Muscle of arm (tissue), 14 donors: ENCODE data around the gene GPR6. TPM values are rescaled to one million over a fixed set of nuclear protein-coding genes. Genes with fewer than 3 reads are reported as not detected.

Experiments used
- DNase-seq: peaks from one replicate; pipeline ENCODE4 v3.0.0-alpha.2; 2013
- long read RNA-seq, 11 donors: transcript quantifications; one replicate each; lab custom pipeline, GENCODE V29; 2026
- polyA plus RNA-seq, 12 donors: library from polyadenylated mRNA; unstranded; fragments of 120-200 nt; gene quantifications; one replicate each; pipeline ENCODE4 v1.2.1, GENCODE V29; 2013; ENCODE audit not compliant: insufficient read length in 12 of 12

Gene GPR6
- not detected for polyA plus RNA-seq
- long read RNA-seq, donor 1: 0 reads
- long read RNA-seq, donor 2: 0 reads
- long read RNA-seq, donor 3: 0 reads
- long read RNA-seq, donor 4: 0 reads
- long read RNA-seq, donor 5: 0 reads
- long read RNA-seq, donor 6: 0 reads
- long read RNA-seq, donor 7: 0 reads
- long read RNA-seq, donor 8: 0 reads
- long read RNA-seq, donor 9: 0 reads
- long read RNA-seq, donor 10: 0 reads
- long read RNA-seq, donor 11: 0 reads

DNA sequence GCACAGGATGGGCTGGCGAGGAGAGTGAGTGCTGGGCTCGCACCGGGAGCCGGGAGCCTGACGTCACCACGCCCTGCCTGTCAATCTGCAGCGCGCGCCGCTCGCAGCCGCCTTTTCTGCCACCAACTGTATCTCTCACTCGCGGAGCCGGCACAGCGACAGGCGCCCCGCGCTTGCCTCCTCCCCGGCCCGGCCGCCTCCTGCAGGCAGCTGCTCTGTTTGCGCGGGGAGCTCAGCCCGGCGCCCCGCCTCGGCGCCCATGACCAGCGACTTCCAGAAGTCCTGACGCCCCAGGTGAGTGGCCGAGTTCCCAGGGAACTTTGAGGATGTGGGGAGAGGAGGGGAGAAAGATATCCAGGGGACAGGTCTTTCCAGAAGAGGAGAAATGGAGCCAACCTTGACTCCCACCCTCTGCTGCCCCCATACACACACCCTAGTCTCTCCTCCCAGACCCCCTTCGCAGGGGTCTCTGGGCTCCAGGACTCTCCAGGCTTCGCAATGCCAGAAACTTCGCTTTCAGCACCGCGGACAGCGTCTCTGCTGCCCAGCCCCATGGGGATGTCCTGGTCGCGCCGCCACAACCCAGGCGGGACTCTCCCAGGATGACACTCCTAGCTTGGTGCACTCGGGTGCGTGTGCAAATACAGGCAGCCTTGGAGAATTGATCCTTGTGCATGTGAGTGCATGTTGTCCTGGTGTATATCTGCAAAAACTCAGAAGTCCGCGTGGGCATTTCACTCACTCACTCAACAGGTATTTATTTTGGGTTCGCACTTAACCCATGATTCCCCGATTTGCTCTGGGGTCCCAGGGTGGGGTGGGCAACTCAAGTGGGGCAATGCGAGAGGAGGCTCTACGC lies at the start of gene GPR6:
Gene GPR6, plus strand, starts transcription at position 138 of the 859 bp plus-strand sequence. CDS start 802 bp downstream, outside the sequence.
- peak; percentile 58 for DNase-seq

DNA sequence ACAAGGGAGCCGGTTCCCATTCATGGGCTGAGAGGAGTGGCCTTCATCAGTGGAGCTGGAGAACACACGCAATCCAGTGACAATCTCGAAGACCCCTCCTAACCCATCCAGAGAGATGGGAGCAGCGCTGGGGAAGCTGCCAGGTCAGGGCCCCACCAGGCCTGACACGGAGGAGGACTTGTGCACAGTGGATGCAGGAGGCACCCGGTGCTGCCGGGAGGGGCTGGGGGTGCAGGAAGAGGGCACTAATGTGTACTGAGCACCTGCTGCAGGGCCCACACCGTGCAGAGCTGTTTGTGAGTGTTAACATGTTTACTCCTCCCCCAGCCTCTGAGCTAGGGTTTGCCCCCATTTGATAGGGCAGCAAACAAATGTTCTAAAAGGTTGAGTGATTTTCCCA lies 43.8 kb upstream of the GPR6 start:
- DNase-seq: no peak

- no peak for DNase-seq
Measured at GRCh38 chr6:109939654-109940053, 38.5 kb upstream of the GPR6 start.

DNA sequence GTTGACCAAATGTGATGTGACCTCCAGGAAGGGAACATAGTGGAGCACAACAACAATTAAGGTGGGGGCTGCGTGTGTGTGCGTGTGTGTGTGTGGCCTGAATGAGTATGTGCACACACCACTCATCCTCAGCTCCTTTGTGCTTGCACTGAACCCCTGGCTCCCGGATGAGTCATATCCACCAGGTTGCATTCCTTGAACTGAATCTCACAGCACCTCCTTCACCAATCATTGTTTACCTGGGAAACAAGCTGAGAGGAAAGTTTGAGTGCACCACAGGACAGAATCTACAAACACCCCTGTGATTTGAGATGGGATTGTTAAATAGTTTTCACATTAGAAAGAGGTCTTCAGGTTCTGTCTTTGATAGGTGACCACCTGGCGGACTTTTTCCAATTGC lies 33.7 kb upstream of the GPR6 start:
- no peak for DNase-seq

GRCh38 chr6:109945091-109945490 lies 33.0 kb upstream of the GPR6 start:
- DNase-seq: no peak

GRCh38 chr6:109946979-109947378 lies 31.1 kb upstream of the GPR6 start:
- DNase-seq: no peak

DNA sequence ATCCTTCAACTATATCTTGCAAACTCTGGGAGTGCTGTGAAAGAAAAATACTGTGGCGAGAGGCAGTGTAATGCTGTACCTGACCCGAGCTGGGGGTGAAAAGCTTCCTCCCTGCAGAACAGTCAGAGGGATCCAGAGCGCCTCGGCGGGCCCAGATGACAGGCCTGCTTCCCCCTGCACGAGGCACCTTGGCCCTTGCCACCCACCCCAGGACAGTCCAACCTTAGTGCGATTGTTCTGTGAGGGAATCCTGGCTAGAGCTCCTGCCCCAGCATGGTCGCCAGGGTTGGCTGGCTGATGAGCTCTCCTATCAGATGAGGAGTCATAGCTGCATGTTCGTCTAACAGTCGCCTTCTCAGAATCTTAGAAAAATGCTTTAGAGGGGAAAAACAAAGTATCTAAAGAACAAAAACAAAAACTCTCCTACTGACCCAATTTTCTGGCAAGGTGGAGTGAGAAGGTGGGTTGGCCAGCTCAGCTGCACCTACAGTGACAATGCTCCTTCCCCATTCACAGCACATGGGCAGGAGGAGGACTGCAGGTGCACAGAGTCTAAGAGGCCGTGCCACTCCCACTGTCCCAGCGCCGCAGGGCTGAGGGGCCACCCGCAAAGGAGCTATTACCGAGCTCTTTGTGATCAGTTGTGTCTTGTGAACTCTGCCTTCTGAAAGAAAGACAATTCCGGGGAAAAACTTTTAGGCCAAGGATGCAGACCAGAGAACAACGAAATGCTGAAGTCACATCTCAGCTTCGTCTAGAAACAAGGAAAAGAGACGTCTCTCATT lies 28.6 kb upstream of the GPR6 start:
- DNase-seq: no peak

DNA sequence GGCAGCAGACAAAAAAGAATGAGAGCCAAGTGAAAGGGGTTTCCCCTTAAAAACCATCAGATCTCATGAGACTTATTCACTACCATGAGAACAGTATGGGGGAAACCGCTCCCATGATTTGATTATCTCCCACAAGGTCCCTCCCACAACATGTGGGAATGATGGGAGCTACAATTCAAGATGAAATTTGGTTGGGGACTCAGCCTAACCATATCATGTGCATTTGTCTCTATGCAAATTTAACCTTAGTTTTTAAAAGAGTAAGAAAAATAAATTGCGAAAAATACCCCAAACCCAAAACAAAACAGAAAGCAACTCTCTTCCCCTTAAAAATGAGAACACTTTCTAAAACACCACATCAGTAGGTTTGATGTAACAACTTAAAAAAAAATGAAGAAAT lies 22.6 kb upstream of the GPR6 start:
- no peak for DNase-seq

- no peak for DNase-seq
Measured at GRCh38 chr6:109958626-109959025, 19.5 kb upstream of the GPR6 start.

GRCh38 chr6:109961611-109962041 lies 16.5 kb upstream of the GPR6 start:
- no peak for DNase-seq

DNA sequence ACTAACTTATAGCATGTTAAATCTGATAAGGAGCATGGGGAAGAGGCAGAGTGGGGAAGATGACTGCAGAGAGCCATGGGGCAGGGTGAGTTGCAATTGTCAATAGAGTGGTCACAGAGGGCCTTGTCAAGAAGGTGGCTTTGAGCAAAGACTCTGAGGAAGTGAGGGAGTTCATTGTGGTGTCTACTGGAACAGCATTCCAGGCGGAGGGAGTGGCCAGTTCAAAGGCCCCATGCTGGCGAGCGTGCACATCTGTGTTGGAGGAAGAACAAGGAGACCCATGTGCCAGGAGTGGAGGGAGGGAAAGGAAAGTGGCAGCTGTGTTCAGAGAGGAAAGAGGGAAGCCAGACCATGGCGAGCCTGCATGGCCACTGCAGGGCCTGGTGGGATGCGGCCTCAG lies 15.8 kb upstream of the GPR6 start:
- DNase-seq: no peak

- no peak for DNase-seq
Measured at GRCh38 chr6:109963598-109964170, 14.4 kb upstream of the GPR6 start.

GRCh38 chr6:109964949-109965348 lies 13.2 kb upstream of the GPR6 start:
- no peak for DNase-seq

- no peak for DNase-seq
Measured at GRCh38 chr6:109966299-109966698, 11.8 kb upstream of the GPR6 start.

DNA sequence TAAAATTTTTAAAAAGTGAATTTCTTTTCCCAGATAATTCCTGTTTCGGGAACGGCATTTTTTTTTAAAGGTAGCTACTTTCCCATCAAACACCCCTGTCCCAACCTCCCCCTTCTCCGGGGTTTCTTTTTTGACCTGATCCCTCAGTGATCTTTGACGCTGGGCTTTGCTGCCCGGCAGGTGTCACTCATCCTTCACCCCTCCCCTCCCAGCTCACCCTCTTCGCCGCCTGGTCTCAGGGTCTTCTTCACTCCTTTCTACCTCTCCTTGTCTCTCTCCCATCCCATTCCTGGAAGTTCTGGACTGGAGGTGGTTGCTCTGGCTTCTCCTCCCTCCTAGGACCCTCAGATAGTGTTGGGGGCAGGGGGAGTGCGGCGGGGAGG lies 329 bp upstream of the GPR6 start:
- DNase-seq: no peak

DNA sequence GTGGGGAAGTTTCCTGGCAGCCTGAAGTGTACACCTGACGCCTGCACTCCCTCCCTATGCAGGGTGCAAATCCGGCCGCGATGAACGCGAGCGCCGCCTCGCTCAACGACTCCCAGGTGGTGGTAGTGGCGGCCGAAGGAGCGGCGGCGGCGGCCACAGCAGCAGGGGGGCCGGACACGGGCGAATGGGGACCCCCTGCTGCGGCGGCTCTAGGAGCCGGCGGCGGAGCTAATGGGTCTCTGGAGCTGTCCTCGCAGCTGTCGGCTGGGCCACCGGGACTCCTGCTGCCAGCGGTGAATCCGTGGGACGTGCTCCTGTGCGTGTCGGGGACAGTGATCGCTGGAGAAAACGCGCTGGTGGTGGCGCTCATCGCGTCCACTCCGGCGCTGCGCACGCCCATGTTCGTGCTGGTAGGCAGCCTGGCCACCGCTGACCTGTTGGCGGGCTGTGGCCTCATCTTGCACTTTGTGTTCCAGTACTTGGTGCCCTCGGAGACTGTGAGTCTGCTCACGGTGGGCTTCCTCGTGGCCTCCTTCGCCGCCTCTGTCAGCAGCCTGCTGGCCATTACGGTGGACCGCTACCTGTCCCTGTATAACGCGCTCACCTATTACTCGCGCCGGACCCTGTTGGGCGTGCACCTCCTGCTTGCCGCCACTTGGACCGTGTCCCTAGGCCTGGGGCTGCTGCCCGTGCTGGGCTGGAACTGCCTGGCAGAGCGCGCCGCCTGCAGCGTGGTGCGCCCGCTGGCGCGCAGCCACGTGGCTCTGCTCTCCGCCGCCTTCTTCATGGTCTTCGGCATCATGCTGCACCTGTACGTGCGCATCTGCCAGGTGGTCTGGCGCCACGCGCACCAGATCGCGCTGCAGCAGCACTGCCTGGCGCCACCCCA lies 1.2 kb downstream of the GPR6 start:
- no peak for DNase-seq

DNA sequence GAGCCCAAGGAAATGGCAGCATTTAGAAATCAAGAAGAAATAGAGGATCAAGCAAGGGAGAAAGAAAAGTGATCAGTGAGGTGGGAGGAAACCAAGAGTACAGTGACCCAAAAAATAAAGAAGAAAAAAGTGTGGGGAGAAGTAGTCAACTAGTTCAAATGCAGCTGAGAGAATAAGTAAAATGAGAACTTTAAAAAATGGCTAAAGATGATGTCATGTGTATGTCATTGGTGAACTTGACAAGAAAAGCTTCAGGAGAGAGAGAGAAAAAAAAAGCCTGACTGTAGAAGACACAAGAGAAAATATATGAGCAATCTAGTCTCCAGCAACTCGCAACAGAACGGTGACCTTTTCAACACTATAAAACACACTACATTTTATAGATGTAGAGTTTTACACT lies 6.3 kb downstream of the GPR6 start:
- DNase-seq: no peak

DNA sequence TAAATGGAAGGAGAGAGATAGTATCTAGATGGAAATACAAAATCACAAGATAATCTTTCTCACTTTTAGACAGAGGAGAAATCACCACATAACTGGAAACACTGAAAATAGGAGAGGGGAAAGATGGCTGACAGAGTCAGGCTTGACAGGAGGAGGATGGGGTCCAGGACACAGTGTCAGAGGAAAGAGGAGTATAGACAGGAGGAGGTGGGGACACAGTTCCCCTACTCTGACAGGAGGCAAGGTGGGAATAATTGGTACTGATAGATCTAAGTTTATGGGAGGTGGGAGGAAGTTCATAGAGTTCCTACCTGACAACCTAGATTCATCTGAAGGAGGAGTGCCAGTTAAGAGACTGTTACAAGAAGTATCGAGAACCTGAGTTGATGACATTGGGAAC lies 9.1 kb downstream of the GPR6 start:
- no peak for DNase-seq

GRCh38 chr6:109991201-109992101 lies 13.3 kb downstream of the GPR6 start:
- DNase-seq: no peak

GRCh38 chr6:109998159-109998785 lies 20.2 kb downstream of the GPR6 start:
- no peak for DNase-seq
